Upper lobe of left lung (tissue), 6 donors: ENCODE results near the gene DDX10. TPM values are rescaled to one million over a fixed set of nuclear protein-coding genes. Genes with fewer than 3 reads are reported as not detected.

ENCODE experiments used
- ATAC-seq, 2 donors: fragments of 200-7000 bp; cut with Tn5 transposase; one replicate each; pipeline ENCODE4 v1.9.1; 2022; ENCODE audit warnings: mild to moderate bottlenecking in 2 of 2, moderate library complexity in 2 of 2; ENCODE audit not compliant: low FRiP score in 2 of 2
- DNase-seq, 2 donors: peaks; one replicate each; pipeline ENCODE4 v3.0.0-alpha.2; 2019 to 2020
- H3K27ac ChIP-seq, 4 donors: fragments of 200-600 bp; sonication (generic); one replicate each; pipeline ENCODE4 v1.5.1; 2016 to 2019
- H3K27me3 ChIP-seq, 4 donors: fragments of 200-600 bp; sonication (generic); one replicate each; pipeline ENCODE4 v1.5.1; 2017 to 2019
- H3K36me3 ChIP-seq, 4 donors: fragments of 200-600 bp; sonication (generic); one replicate each; pipeline ENCODE4 v1.5.1; 2016 to 2019
- H3K4me1 ChIP-seq, 4 donors: fragments of 200-600 bp; sonication (generic); one replicate each; pipeline ENCODE4 v1.5.1; 2018 to 2019
- H3K4me3 ChIP-seq, 4 donors: fragments of 200-600 bp; sonication (generic); one replicate each; pipeline ENCODE4 v1.5.1; 2017 to 2019; ENCODE audit warnings: mild to moderate bottlenecking in 2 of 4, moderate library complexity in 1 of 4
- H3K9me3 ChIP-seq, 4 donors: fragments of 200-600 bp; sonication (generic); one replicate each; pipeline ENCODE4 v1.5.1; 2018 to 2019
- EP300 ChIP-seq, 4 donors: sonication (generic); formaldehyde crosslinking; IDR thresholded peaks; one replicate each; pipeline ENCODE4 v1.5.1; 2017; ENCODE audit warnings: antibody characterized with exemption in 4 of 4, control low read depth in 2 of 4
- POLR2A ChIP-seq, 4 donors: fragments of 450-650 bp; IDR thresholded peaks; one replicate each; pipeline ENCODE4 v1.5.1; 2016 to 2017; ENCODE audit warnings: antibody characterized with exemption in 4 of 4, mild to moderate bottlenecking in 2 of 4
- POLR2AphosphoS5 ChIP-seq, 2 donors: sonication (generic); formaldehyde crosslinking; IDR thresholded peaks; one replicate each; pipeline ENCODE4 v1.5.1; 2017; ENCODE audit warnings: antibody characterized with exemption in 2 of 2
- WGBS, 2 donors: methylation state at CpG; one replicate each; pipeline ENCODE4 v1.1.5; 2017 to 2018; 5-methylcytosine and 5-hydroxymethylcytosine counted together
- total RNA-seq, 6 donors: library from RNA; depleted of rRNA in 4 of 6; stranded (reverse); fragments of >200 nt in 4 of 6; gene quantifications; one replicate each; pipeline versions ENCODE4 v1.1.0 to v1.2.1, GENCODE V29; 2016 to 2021
- TF ChIP-seq, protein P1 (sequence below), 6 experiments: fragments of 450-650 bp in 4 of 6; fragments of 200-600 bp in 2 of 6; sonication (generic) in 2 of 6; IDR thresholded peaks; one replicate each; pipeline ENCODE4 v1.5.1; 2016 to 2019; ENCODE audit warnings: antibody characterized with exemption in 6 of 6
- donor health status: DM: no; HTN: no; CAD: no; lungs with moderate emphysema.
- donor health status: DM: no; HTN: yes; CAD: no; lungs with severe emphysema.

The DDX10 gene
- total RNA-seq, 6 donors from 2014 or later = 9.0 to 25.2 (median 17.4) TPM

DNA sequence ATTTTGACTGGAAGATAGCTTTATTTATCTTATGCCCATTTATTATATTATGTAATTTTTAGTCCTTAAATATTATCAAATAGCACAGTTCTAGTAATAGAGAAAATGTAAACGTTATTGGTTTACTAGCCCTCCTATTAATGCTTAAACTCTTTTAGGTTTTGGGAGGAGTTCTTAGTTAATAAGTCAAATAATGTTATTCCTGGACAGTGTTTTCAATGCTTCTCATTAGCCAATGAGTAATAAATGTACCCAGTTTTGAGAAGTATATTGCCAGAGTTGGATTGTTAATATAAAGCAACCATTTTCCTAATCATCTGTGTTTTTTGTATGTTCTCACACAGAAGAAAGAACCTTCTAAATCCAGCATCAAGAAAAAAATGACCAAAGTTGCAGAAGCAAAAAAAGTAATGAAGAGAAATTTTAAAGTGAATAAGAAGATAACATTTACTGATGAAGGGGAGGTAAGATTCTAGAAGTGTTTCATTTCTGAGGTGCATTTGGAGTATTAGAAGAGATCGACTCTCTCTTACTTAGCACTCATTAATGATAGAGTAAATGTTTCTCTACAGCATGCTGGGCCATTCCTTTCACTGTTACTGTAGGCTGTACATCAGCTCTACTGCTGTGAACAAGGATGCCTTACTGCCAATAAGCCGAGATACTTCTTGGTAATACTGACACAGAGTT lies 173.4 kb downstream of the DDX10 start:
- no peaks in the 10 kb centered on the region for H3K9me3 ChIP-seq
- no peaks in the 10 kb centered on the region for H3K4me1 ChIP-seq
- peaks cover 0 to 20% (median 2%) of the 10 kb centered on the region in 4 donors for H3K36me3 ChIP-seq
- no peaks in the 10 kb centered on the region for H3K27me3 ChIP-seq
- DNase-seq (no peak), ATAC-seq (no peak)
- TF ChIP-seq, protein P1, sequence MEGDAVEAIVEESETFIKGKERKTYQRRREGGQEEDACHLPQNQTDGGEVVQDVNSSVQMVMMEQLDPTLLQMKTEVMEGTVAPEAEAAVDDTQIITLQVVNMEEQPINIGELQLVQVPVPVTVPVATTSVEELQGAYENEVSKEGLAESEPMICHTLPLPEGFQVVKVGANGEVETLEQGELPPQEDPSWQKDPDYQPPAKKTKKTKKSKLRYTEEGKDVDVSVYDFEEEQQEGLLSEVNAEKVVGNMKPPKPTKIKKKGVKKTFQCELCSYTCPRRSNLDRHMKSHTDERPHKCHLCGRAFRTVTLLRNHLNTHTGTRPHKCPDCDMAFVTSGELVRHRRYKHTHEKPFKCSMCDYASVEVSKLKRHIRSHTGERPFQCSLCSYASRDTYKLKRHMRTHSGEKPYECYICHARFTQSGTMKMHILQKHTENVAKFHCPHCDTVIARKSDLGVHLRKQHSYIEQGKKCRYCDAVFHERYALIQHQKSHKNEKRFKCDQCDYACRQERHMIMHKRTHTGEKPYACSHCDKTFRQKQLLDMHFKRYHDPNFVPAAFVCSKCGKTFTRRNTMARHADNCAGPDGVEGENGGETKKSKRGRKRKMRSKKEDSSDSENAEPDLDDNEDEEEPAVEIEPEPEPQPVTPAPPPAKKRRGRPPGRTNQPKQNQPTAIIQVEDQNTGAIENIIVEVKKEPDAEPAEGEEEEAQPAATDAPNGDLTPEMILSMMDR (IDR thresholded peaks at IDR 0.05) = no peak
- TF ChIP-seq POLR2AphosphoS5 (IDR thresholded peaks at IDR 0.05) (no peak), POLR2A (IDR thresholded peaks at IDR 0.05) (no peak), EP300 (IDR thresholded peaks at IDR 0.05) (no peak)
- 90 to 91% methylated on average over 3 of the region's 3 CpGs for WGBS, 2 donors
- H3K4me3 ChIP-seq = no peak overlapping the region
- no peak overlapping the region for H3K27ac ChIP-seq

DNA sequence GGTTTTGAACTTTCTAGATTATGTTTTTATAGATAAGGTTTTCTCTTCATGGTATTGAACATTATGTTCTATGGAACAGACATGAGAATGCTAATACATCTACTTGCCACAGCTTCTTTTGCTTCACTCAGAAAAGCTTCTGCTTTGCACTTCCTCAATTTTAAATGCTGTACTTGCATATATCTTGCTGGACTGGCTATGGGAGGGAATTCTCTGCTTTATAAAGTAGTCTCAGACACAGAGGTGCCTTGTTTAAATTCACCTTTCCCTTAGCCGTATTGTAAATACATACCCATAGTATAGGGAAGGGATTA lies 173.9 kb downstream of the DDX10 start:
- no peak overlapping the region for H3K4me3 ChIP-seq
- no peaks in the 10 kb centered on the region for H3K9me3 ChIP-seq
- TF ChIP-seq POLR2AphosphoS5 (IDR thresholded peaks at IDR 0.05) (no peak), EP300 (IDR thresholded peaks at IDR 0.05) (no peak), POLR2A (IDR thresholded peaks at IDR 0.05) (no peak)
- TF ChIP-seq, protein P1 (IDR thresholded peaks at IDR 0.05) = no peak
- 92 to 96% methylated on average over 1 of the region's 1 CpG for WGBS, 2 donors
- H3K36me3 ChIP-seq = peaks cover 0 to 20% (median 2%) of the 10 kb centered on the region in 4 donors
- ATAC-seq (no peak), DNase-seq (no peak)
- no peaks in the 10 kb centered on the region for H3K4me1 ChIP-seq
- H3K27me3 ChIP-seq = no peaks in the 10 kb centered on the region
- no peak overlapping the region for H3K27ac ChIP-seq

DNA sequence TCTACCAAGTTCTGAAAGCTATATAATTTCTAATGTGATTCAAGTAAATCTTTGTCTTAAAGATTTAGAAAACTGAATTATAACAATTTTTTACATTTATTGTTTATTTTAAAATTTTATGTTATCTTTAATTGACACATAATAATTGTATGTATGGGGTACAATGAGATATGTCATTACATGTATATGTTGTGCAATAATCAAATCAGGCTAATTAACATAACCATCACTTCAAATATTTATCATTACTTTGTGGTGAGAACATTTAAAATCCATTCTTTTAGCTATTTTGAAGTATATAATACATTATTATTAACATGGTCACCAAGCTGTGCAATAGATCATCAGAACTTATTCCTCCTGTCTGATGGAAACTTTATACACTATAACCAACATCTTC lies 181.1 kb downstream of the DDX10 start:
- no peak overlapping the region for H3K27ac ChIP-seq
- DNase-seq (no peak), ATAC-seq (no peak)
- no peak for TF ChIP-seq POLR2AphosphoS5 (IDR thresholded peaks at IDR 0.05)
- TF ChIP-seq EP300 (IDR thresholded peaks at IDR 0.05) = no peak
- TF ChIP-seq, protein P1 (IDR thresholded peaks at IDR 0.05) = no peak
- no peak for TF ChIP-seq POLR2A (IDR thresholded peaks at IDR 0.05)
- H3K36me3 ChIP-seq = peaks cover 0 to 9% (median 0%) of the 10 kb centered on the region in 4 donors
- H3K4me1 ChIP-seq = no peaks in the 10 kb centered on the region
- no peaks in the 10 kb centered on the region for H3K9me3 ChIP-seq
- no peaks in the 10 kb centered on the region for H3K27me3 ChIP-seq
- no peak overlapping the region for H3K4me3 ChIP-seq

DNA sequence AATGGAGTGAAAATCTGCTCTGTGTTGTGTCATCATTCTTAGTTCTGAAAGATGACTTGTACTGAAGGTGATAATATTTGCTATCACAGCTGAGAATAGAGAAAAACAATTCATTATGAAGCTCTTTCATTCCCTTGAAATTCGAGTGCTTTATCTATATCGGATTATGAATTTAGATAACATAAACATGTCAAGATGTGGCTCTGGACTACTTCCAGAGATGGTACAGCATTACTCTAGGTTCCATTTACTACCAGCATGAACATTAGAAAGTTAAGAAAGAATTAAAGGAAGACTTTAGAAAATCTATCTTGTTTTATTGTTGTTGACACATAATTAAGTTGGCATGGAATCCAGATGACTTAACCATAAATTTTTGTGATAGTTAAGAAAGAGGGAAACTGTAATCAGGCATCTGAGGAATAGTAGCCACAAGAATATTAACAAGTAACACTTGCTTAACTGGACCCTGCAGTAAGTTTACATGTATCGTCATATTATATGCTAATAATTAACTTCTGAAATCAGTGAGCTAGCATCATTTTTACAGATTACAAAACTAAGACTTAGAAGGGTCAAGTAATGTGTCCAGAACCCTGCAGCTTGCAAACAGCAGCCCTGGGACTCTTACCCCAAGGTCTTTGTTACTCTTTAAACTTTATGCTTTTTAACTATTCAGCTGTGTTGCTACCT lies 182.6 kb downstream of the DDX10 start:
- ATAC-seq (no peak), DNase-seq (no peak)
- H3K4me1 ChIP-seq = no peaks in the 10 kb centered on the region
- no peak overlapping the region for H3K27ac ChIP-seq
- no peaks in the 10 kb centered on the region for H3K27me3 ChIP-seq
- 46 to 48% methylated on average over 3 of the region's 3 CpGs for WGBS, 2 donors
- TF ChIP-seq, protein P1 (IDR thresholded peaks at IDR 0.05) = no peak
- TF ChIP-seq POLR2AphosphoS5 (IDR thresholded peaks at IDR 0.05) = no peak
- no peak for TF ChIP-seq EP300 (IDR thresholded peaks at IDR 0.05)
- no peak for TF ChIP-seq POLR2A (IDR thresholded peaks at IDR 0.05)
- no peak overlapping the region for H3K4me3 ChIP-seq
- peaks cover 0 to 3% (median 0%) of the 10 kb centered on the region in 4 donors for H3K36me3 ChIP-seq
- no peaks in the 10 kb centered on the region for H3K9me3 ChIP-seq

DNA sequence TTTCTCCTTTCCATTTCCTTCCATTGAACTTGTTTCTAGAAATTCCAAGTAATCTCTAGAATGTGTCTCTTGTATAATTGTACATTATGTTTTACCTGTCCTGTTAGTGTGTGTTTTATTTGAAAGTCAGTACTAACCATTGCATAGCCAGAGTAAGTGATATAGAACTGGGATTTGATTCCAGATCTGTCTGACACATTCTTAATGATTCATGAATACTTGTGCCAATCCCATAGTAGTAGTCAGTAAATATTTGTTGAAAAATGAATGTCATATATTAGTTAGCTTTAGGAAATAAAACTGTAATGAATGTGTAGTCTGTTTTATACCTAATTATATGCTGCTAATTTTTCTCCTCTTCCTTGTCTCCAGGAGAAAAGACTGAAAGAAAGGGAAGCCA lies 186.9 kb downstream of the DDX10 start:
- Histone ChIP-seq H3K4me1 (peaks cover 0 to 9% (median 7%) of the 10 kb centered on the region in 4 donors), H3K9me3 (no peaks in the 10 kb centered on the region), H3K36me3 (no peaks in the 10 kb centered on the region), H3K4me3 (no peak overlapping the region), H3K27ac (no peak overlapping the region), H3K27me3 (no peaks in the 10 kb centered on the region)
- no peak for ATAC-seq
- TF ChIP-seq, protein P1 (IDR thresholded peaks at IDR 0.05) = no peak
- no peak for TF ChIP-seq POLR2AphosphoS5 (IDR thresholded peaks at IDR 0.05)
- no peak for TF ChIP-seq POLR2A (IDR thresholded peaks at IDR 0.05)
- TF ChIP-seq EP300 (IDR thresholded peaks at IDR 0.05) = no peak
- no peak for DNase-seq
